Measurements from ENCODE around the gene CCNF.
A peak's percentile ranks its signal among the peaks of the same experiment; 100 is the strongest.
"Not testable (repeated sequence)": the region's sequence is repeated elsewhere in the genome, so short reads cannot be mapped to it uniquely, and the experiment has no call there.

The CCNF gene

GRCh38 chr16:2474877-2475412, 45.7 kb downstream of the CCNF start, which contains the start of gene TBC1D24:
TSS of gene TBC1D24 (plus strand) at chr16:2475127. CDS start at chr16:2496149, 21,022 bp downstream.
- in situ Hi-C loops (cut with MboI; ENCODE audit: low pct_unique_long_range_greater_than_20kb, low sequenced_read_pairs, unreplicated experiment), result no loop called here
- peak; percentile 100 for DNase-seq (ENCODE audit: low spot score)
- TF ChIP-seq, protein P1, sequence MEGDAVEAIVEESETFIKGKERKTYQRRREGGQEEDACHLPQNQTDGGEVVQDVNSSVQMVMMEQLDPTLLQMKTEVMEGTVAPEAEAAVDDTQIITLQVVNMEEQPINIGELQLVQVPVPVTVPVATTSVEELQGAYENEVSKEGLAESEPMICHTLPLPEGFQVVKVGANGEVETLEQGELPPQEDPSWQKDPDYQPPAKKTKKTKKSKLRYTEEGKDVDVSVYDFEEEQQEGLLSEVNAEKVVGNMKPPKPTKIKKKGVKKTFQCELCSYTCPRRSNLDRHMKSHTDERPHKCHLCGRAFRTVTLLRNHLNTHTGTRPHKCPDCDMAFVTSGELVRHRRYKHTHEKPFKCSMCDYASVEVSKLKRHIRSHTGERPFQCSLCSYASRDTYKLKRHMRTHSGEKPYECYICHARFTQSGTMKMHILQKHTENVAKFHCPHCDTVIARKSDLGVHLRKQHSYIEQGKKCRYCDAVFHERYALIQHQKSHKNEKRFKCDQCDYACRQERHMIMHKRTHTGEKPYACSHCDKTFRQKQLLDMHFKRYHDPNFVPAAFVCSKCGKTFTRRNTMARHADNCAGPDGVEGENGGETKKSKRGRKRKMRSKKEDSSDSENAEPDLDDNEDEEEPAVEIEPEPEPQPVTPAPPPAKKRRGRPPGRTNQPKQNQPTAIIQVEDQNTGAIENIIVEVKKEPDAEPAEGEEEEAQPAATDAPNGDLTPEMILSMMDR (IDR thresholded peaks at IDR 0.05; ENCODE audit: extremely low read depth, insufficient read depth, missing control alignments), result no peak

- in situ Hi-C loops (cut with MboI; ENCODE audit: low pct_unique_long_range_greater_than_20kb, low sequenced_read_pairs, unreplicated experiment), result no loop called here
- TF ChIP-seq, protein P1 (IDR thresholded peaks at IDR 0.05; ENCODE audit: extremely low read depth, insufficient read depth, missing control alignments), result no peak
- DNase-seq (ENCODE audit: low spot score), result peak; percentile 72
Observed at GRCh38 chr16:2475413-2476344, 46.4 kb downstream of the CCNF start.

GRCh38 chr16:2476345-2476720, 47.1 kb downstream of the CCNF start:
- no peak for DNase-seq (ENCODE audit: low spot score)
- in situ Hi-C loops (cut with MboI; ENCODE audit: low pct_unique_long_range_greater_than_20kb, low sequenced_read_pairs, unreplicated experiment), result no loop called here
- TF ChIP-seq, protein P1 (IDR thresholded peaks at IDR 0.05; ENCODE audit: extremely low read depth, insufficient read depth, missing control alignments), result no peak

DNA sequence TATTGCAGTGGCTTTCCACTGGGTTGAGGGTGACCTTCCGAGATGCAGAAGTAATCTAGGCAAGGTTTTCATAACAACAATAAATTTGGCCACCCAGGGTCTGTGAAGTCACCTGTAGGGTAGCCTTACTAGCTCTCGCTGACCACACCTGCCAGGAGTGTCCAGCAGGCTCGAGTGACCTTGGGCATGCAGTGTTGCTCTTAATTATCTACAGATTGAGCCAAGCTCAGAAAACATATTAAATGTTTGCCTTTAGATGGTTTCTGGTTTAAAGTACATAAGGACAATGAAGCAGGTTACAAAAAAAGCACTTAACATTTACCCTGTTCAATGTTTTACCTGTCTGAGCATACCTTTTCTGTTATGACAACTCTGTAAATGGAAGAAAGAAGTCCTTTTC, 47.5 kb downstream of the CCNF start:
- TF ChIP-seq, protein P1 (IDR thresholded peaks at IDR 0.05; ENCODE audit: extremely low read depth, insufficient read depth, missing control alignments), result no peak
- DNase-seq (ENCODE audit: low spot score), result no peak
- in situ Hi-C loops (cut with MboI; ENCODE audit: low pct_unique_long_range_greater_than_20kb, low sequenced_read_pairs, unreplicated experiment), result no loop called here

DNA sequence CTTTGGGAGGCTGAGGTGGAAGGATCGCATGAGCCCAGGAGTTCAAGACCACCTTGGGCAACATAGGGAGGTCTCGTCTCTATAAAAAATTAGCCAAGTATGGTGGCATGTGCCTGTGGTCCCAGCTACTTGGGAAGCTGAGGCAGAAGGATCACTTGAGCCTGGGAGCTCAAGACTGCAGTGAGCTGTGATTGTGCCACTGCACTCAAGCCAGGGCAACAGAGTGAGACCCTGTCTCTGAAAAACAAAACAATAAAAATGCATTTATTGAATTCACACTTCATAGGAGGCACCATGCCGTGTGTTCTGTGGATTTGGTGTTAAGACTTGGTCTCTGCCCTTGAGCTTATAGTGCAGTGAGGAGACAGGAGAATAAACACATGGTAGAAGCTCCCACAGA, 48.1 kb downstream of the CCNF start:
- in situ Hi-C loops (cut with MboI; ENCODE audit: low pct_unique_long_range_greater_than_20kb, low sequenced_read_pairs, unreplicated experiment), result no loop called here
- DNase-seq (ENCODE audit: low spot score), result no peak
- TF ChIP-seq, protein P1 (IDR thresholded peaks at IDR 0.05; ENCODE audit: extremely low read depth, insufficient read depth, missing control alignments), result no peak

GRCh38 chr16:2478279-2478678, 49.0 kb downstream of the CCNF start:
- in situ Hi-C loops (cut with MboI; ENCODE audit: low pct_unique_long_range_greater_than_20kb, low sequenced_read_pairs, unreplicated experiment), result no loop called here
- TF ChIP-seq, protein P1 (IDR thresholded peaks at IDR 0.05; ENCODE audit: extremely low read depth, insufficient read depth, missing control alignments), result no peak
- DNase-seq (ENCODE audit: low spot score), result no peak

GRCh38 chr16:2479996-2480395, 50.7 kb downstream of the CCNF start:
- DNase-seq (ENCODE audit: low spot score), result not testable (repeated sequence)
- in situ Hi-C loops (cut with MboI; ENCODE audit: low pct_unique_long_range_greater_than_20kb, low sequenced_read_pairs, unreplicated experiment), result loop anchor here (10.0 kb wide), 1 partner anchor 125 kb away; no protein-coding TSS in a partner anchor
